Activated gamma-delta T cell treated with Interleukin-2 at 50 U/mL for 16 hours (primary cell): ENCODE results near the gene CTTNBP2NL.

ENCODE experiments used
- DNase-seq: peaks from one replicate; pipeline ENCODE4 v3.0.0-alpha.2; 2020

The CTTNBP2NL gene

GRCh38 chr1:112395821-112396652 is at the start of gene CTTNBP2NL:
Gene CTTNBP2NL, plus strand, starts transcription at chr1:112396214. Its CDS starts 19,952 bp downstream, at chr1:112416166.
- DNase-seq, result peak; percentile 73

DNA sequence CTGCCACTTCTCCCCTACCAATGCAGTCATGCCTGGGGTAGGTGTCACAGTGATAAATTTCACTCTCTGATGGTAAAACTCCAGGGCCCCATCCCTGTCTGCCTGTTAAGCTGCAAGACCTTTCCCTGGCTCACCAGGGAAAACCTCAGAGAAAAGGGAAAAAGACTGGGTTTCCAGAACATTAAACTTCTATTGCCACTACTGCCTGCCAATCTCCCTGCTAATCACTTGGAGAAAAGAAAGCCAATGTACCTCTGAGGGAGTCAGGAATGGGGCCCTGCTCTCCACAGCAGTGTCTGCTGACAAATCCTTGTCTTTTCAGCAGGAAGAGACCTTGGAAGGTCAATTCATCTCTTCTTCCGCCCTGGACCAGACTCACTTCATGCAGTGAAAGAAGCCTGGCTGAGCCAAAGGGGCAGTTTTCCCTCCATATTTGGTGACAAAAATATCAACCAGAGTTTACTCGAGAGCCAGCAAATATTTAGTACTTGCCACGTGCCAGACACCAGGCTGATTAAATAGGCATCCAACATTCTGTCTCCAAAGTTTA is 49.1 kb upstream of the CTTNBP2NL start:
- no peak for DNase-seq

GRCh38 chr1:112356765-112357164 is 39.2 kb upstream of the CTTNBP2NL start:
- DNase-seq, result no peak

DNA sequence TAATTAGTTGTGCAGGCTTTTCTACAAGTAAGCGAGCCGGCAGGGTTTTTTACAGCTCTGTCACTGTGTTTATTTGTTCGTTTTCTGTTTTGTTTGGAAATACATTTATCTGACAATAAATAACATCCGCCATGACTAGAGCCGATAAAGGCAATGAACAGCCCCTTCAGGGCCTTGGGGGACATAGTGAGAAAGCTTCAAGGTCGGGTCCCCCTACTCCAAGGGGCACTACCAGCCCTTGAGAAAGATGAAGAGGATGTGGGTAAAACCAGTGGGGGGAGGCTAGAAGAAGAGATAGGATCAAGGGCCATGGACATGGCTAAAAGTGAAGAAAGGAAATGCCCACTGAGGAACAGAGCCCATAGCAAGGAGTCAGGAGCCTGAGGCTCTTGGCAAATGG is 38.5 kb upstream of the CTTNBP2NL start:
- no peak for DNase-seq

- no peak for DNase-seq
These were observed 37.8 kb upstream of the CTTNBP2NL start for GRCh38 chr1:112358061-112358770.

GRCh38 chr1:112358798-112359408 is 37.1 kb upstream of the CTTNBP2NL start:
- DNase-seq, result peak; percentile 24

DNA sequence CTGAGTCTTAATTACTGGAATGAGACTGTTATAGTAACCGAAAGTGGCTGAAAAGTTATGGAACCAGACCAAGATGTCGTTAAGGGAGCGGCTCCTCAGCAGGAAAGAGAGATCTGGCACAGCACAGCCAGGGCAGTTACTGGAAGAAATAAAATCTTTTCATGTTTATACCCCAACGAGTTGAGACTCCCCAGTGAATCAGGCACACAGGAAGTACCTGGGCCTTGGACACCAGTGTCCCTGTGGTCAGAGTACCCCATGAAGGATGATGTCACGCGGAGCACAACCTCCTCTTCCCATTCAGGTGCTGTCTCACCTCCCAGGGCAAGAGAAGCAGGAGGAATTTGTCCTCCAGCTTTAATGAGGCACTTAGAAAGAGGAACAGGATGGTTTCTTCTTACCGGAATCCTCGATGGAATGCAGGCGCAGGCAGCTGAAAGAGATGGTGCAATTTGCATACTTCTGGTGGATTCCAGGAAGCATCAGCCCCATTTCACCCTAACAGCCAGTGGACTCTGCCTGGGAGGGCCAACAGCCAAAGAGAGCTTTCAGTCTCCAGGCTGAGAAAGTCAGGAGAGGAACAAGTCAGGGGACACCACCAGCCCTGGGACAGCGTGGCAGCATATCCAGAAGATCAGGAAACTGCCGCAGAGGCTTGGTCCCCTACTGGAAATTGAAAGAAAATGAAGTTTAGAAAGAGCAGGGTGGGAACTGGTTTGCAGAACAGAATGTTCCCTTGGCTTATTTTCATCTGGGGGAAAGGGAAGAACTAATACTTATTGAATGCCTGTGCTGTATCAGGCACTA is 35.9 kb upstream of the CTTNBP2NL start:
- no peak for DNase-seq

DNA sequence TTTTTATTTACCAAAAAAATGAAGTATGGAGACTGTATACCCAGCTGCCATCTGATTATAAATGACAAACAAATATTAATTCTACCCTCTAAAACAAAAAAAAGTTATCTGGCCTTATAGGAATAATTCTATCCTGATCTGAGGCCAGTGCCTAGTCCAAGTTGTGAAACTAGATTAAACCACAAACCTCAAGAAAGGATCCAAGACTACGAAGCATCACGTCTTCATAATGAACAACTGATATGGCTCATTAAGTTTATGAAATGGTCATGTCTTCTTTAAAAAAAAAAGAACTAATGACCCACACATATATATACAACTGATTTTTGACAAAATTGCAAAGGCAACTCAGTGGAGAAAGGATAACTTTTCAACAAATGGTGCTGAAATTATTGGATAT is 32.4 kb upstream of the CTTNBP2NL start:
- DNase-seq, result no peak

- no peak for DNase-seq
These were observed 27.8 kb upstream of the CTTNBP2NL start for GRCh38 chr1:112368198-112368597.

GRCh38 chr1:112369392-112370285 is 26.4 kb upstream of the CTTNBP2NL start:
- peak; percentile 80 for DNase-seq

DNA sequence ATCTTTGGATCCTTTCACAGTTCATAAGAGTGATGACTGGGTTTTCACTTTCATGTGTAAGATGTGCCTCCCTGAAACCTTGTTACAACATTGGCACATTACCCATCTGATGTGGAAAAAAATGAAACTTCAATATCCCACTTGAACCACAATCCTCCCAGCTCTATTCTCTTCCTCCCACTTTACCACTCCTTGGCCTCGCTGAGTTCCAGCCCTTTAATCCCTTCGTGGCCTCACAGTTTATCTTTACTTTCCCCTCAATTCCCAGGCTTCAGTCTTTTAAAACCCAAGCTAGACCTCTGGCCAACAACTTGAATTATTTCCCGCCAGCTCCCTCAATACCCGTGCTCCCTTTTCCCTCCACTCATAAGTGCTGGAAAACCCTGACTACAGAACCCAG is 25.0 kb upstream of the CTTNBP2NL start:
- no peak for DNase-seq

DNA sequence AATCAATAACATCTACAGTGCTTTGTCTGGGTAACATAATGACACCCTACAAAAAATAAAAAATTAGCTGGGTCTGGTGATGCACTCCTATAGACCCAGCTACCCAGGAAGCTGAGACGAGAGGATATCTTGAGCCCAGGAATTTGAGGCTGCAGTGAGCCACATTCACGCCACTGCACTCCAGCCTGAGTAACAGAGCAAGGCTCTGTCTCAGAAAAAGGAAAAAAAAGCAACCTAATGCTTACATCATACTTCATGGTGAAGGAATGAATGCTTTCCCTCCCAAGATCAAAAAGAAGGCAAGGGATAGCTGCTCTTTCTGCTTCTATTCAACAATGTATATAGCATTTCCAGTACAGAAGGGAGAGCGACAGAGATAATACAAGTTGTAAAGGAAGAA is 24.2 kb upstream of the CTTNBP2NL start:
- DNase-seq, result no peak

DNA sequence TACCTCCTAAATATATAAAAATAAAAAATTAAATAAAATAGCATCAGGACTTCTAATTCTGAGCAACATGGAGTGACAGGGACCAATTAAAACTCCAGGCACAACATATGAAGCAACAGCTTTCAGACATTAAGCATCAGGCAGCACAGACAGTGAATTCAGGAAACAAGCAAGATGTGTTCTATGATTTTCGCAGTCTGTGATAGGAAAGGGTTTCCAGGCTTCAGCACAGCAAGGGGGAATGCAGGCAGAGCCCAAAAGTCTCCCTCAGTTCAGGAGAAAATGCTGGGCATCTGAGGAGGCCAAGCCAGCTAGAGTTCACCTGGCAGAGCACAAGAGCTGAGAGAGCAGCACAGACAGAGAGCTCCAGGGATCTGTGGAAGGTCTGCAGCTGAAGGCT is 22.2 kb upstream of the CTTNBP2NL start:
- DNase-seq, result no peak

GRCh38 chr1:112375701-112376100 is 20.3 kb upstream of the CTTNBP2NL start:
- DNase-seq, result no peak

GRCh38 chr1:112380356-112380755 is 15.7 kb upstream of the CTTNBP2NL start:
- no peak for DNase-seq

- no peak for DNase-seq
These were observed 14.5 kb upstream of the CTTNBP2NL start for GRCh38 chr1:112381324-112382076.

- no peak for DNase-seq
These were observed 12.1 kb upstream of the CTTNBP2NL start for GRCh38 chr1:112383759-112384370.

- no peak for DNase-seq
These were observed 9.8 kb upstream of the CTTNBP2NL start for GRCh38 chr1:112386024-112386723.

DNA sequence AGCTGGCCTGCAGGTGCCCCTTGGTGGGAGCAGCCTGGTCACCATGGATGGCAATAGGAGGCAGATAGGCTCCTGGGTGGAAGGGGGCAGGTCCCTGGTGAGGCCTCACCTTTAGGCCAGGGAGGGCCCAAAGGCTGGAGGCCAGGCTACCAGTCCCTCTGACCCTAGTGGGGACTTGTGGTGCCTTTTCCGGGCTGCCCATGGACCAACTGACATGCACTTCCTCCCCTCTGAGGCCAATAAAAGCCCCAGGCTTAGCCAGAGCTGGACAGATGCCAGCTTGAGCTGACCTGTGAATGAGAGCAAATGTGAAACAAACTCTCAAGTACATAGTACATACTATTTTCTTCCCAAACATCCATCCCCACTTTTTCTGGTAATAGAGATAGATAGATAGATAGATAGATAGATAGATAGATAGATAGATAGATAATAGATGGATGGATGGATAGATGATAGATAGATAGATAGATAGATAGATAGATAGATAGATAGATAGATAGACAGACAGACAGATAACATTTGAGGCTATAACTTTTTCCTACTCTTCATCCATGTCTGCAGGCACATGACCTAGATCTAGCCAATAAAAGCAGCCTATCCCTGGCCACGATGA is 9.2 kb upstream of the CTTNBP2NL start:
- no peak for DNase-seq
